HG02678 (cell line): ENCODE results near the gene HPDL.

ENCODE experiments used
- ATAC-seq: cut with Tn5 transposase; IDR thresholded peaks from one replicate; pipeline ENCODE4 v1.9.1; 2021; ENCODE audit warnings: mild to moderate bottlenecking, moderate library complexity; ENCODE audit not compliant: unreplicated experiment

Gene HPDL

GRCh38 chr1:45348966-45349677, 22.4 kb downstream of the HPDL start:
- ATAC-seq = no peak

GRCh38 chr1:45351508-45351907, 24.8 kb downstream of the HPDL start:
- no peak for ATAC-seq

DNA sequence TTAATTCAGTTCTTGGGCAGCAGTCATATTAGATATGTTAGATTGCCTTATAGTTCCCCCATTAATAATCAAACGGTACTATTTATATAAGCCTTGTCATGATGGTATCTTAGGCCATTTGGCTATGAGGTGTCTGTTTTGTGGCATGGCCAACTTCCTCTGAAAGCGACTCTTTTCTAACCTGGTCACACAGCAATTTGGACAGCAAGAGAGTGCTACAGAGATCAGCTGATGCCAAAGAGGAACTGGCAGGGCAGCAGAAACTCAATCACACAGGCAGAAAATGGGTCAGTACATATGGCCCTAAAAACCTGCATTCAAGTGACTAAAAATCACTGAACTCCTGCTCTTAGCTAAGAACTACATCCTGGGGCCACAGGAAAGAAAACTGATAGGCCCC, 27.0 kb downstream of the HPDL start:
- ATAC-seq = no peak

GRCh38 chr1:45354838-45355237, 28.1 kb downstream of the HPDL start:
- no peak for ATAC-seq

GRCh38 chr1:45355683-45356082, 29.0 kb downstream of the HPDL start:
- ATAC-seq = no peak

DNA sequence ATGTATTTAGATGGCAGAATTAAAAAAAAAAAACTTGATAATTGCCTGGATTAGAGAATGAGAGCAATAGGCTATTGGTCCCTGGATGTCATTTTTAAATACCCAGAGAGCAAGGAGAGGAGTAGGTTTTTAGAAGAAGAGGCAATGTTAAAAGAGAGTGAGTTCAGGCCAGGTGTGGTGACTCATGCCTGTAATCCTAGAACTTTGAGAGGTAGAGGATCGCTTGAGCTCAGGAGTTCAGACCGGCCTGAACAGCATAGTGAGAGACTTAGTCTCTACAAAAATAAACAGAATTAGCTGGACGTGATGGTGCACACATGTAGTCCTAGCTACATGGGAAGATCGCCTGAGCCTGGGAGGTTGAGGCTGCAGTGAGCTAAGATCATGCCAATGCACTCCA, 29.5 kb downstream of the HPDL start:
- ATAC-seq = no peak

DNA sequence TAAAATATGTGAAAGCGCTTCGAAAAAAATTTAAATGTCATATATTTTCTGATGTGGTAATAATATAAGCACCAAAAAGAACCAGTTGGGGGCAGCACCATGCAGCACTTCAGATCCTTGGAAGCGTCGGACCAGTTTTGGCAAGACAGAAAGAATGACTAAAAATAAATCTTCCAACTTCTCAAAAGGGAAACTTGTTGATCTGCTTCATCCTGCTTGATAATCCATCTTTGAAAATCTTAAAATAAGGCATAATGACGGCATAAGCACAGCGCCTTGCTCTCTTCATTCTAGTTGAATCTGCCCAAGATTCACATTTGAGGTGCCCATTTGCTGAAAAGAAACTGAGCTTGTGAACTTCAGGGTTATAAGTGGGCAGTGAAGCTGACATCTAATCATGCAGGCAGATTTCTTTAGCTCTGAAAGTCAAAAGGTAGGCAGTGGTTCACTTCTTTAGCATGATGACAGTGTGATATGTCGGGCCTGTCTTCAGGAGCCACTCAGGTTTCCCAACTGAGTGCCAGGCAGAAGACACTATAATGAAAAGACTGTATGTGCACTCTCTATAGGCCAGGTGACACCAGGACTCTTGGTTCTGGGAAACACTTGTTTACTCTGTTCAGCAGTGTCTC, 33.3 kb downstream of the HPDL start:
- ATAC-seq = no peak

- peak; percentile 48 for ATAC-seq
These were observed 34.3 kb downstream of the HPDL start for GRCh38 chr1:45360981-45361380.

DNA sequence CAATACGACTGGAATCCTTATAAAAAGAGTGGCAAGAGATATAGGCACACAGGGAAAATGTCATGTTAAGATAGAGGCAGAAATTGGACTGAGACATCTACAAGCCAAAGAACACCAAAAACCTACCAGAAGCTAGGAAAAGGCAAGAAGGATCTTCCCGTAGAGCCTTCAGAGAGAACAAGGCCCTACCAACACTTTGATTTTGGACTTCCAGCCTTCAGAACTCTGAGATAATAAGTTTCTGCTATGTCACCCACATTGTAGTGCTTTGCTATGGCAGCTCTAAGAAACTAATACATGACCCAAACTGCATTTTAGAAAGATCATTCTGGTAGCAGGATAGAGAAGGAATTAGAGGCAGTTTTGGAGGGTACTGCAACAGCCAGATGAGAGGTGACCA, 37.6 kb downstream of the HPDL start:
- no peak for ATAC-seq

DNA sequence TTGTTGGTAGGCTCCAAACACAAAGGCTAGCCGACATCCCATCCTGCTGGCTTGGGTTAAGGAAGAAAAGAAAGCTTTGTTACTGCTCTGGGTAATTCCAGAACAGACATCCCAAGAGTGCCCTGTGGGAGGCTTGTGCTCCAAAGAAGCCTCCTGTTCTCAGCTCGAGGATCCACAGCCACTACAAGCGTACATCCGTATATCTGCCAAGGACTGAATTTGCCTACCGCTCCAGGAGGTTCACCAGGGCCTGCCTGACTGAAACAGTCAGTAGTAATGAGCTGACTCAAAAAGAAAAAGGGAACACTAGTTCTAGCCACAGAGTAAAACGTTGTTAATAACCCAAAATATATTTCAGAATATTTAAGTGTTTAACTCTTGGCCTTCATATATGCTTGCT, 38.4 kb downstream of the HPDL start:
- no peak for ATAC-seq

- peak; percentile 76 for ATAC-seq
These were observed 43.9 kb downstream of the HPDL start for GRCh38 chr1:45370575-45370974.

- ATAC-seq = no peak
These were observed 46.9 kb downstream of the HPDL start for GRCh38 chr1:45373573-45373972.

GRCh38 chr1:45375104-45376090, 48.7 kb downstream of the HPDL start:
- no peak for ATAC-seq

- ATAC-seq = no peak
These were observed 51.5 kb downstream of the HPDL start for GRCh38 chr1:45378184-45378583.
